NOMO-1 treated with DMSO at 0.1 percent for 48 hours (cell line): ENCODE data around the gene LRRN1.
A peak's percentile ranks its signal among the peaks of the same experiment; 100 is the strongest.
"Not testable (repeated sequence)": the region's sequence is repeated elsewhere in the genome, so short reads cannot be mapped to it uniquely, and the experiment has no call there.

Source experiments
- DNase-seq: peaks from one replicate; lab custom pipeline; 2025; ENCODE audit not compliant: unreplicated experiment; lab: John Stamatoyannopoulos, UW

The LRRN1 gene

DNA sequence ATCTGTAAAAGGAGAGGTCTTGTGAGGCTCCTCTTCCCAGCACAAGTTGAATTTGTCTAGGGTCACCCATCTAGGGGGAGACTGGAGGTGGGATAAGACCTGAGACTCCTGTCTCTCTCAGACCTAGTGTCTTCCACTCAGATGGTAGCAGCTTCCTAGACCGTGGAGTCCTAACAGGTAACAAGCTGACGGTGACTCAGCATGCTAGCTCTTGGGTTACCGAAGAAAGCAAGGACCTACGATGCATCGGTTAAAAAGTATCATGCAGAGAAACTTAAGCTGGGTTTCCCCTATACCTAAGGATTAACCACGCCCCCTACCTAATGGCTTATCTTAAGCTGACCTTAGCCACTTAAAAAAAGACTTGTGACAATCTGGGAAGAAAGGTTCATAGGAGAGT, 7.6 kb downstream of the LRRN1 start:
- no peak for DNase-seq

GRCh38 chr3:3813013-3813412, 13.8 kb downstream of the LRRN1 start:
- DNase-seq, result no peak

- DNase-seq, result no peak
These were observed 16.0 kb downstream of the LRRN1 start for GRCh38 chr3:3815206-3815605.

- no peak for DNase-seq
These were observed 16.8 kb downstream of the LRRN1 start for GRCh38 chr3:3816034-3816433.

- peak; percentile 89 for DNase-seq
These were observed 18.6 kb downstream of the LRRN1 start for GRCh38 chr3:3817865-3818264.

- DNase-seq, result no peak
These were observed 22.5 kb downstream of the LRRN1 start for GRCh38 chr3:3821777-3822176.

GRCh38 chr3:3825035-3825434, 25.8 kb downstream of the LRRN1 start:
- no peak for DNase-seq

DNA sequence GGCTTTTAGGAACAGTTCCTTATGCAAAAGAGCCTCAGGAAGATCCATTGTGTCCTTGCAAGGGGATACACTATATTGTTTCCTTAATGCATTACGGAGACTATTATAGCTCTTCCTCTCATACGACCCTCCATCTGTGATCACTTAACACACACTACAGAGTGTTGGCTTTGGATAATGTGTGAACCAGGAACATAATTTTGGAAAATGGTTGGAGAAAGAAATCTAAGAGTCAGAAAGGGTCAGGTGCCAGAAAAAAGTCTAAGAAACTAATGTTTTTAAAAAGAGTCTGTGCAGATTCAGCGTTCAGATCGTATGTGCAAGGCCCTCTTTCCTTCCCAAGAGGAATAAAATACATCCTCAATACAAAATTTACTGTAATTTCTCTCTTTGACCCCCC, 27.3 kb downstream of the LRRN1 start:
- DNase-seq, result no peak

DNA sequence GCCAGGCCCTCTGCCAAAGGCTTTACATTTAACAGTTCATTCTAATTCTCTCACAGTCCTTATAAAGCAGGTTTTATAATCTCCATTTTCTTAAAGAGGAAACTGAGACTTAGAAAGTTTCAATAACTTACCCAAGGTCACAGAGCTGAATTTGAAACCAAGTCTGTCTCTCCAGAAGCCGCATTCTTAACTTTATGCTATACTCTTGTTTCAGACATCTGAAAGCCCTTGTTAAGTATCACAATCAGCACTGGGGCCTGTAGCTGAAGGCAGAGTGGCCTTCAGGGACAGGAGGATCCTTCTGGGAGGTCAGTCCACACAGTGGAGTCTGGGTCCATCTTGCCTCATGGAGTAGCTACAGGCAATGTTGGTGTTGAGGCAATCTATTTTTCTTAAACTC, 27.9 kb downstream of the LRRN1 start:
- no peak for DNase-seq

GRCh38 chr3:3828417-3828816, 29.2 kb downstream of the LRRN1 start:
- DNase-seq, result not testable (repeated sequence)

GRCh38 chr3:3836845-3837244, 37.6 kb downstream of the LRRN1 start:
- DNase-seq, result no peak

DNA sequence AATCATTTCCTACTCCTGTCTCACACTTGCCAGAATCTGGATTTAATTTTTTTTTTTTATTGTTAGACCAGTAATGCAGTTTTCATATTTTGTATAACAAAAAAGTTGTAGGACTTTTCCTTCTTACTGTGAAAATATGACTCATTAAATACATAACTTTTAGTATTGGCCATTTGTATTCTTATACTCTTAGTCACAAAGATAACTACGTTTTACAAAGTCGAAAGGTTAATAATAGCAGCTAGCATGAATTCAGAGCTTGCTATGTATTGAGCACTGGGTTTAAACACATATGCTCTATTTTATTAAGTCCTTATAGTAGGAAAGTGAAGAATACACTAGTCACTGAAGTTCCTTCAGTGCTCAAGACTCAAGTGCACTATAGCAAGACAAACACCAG, 43.1 kb downstream of the LRRN1 start:
- no peak for DNase-seq

- no peak for DNase-seq
These were observed 49.0 kb downstream of the LRRN1 start for GRCh38 chr3:3847994-3848922.

GRCh38 chr3:3848923-3849275, 49.7 kb downstream of the LRRN1 start:
- DNase-seq, result no peak

DNA sequence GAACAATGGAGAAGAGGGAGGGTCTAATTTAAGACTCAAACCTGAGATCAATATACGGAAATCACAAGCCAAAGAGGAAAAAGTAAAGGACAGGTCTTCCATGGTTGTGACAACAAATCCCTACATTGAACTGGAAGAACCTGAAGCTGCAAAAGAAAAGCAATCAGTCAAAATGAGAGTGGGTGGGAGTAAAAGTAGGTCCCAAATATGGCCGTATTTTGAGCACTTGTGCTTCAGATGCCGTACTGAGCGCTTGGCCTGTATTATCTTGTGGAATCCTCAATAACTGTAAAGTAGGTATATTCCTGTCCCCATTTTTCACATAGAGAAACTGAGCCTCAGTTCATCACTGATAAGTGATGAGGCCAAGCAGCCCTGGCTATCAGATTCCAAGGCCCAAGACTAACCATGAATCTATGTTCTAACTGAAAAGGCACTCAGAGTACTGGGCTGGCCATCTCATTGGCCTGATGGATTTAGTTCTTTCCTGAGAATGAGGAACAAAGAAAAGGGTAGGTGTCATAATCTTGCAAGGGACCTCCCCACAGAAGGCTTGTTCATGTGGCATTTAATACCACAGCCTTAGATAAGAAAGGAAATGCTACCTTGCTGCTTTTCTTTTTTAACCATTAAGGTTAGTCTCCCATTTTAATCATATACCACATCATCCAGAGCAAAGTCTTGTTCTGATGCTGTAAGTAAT, 52.5 kb downstream of the LRRN1 start:
- peak; percentile 18 for DNase-seq

GRCh38 chr3:3853544-3853943, 54.3 kb downstream of the LRRN1 start:
- DNase-seq, result peak; percentile 74

GRCh38 chr3:3855056-3855455, 55.8 kb downstream of the LRRN1 start:
- no peak for DNase-seq

GRCh38 chr3:3860235-3860634, 61.0 kb downstream of the LRRN1 start:
- no peak for DNase-seq

DNA sequence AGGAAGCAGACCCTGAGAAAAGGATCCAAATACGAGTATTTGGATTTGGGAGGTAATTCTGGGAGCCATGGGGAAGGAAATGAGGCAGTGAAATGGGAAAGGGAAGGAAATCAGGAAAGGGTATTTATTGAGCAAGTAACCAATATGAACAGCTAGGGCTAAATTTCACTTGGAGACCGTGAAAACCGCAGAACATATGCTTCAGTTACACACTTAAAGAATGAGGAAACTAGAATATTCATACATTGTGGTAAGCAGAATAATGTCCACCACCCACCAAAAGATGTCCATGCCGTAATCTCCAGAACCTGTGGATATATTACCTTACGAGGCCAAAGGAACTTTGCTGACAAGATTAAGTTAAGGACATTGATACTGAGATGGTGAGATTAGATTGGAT, 63.3 kb downstream of the LRRN1 start:
- peak; percentile 27 for DNase-seq

GRCh38 chr3:3875491-3875890, 76.3 kb downstream of the LRRN1 start:
- DNase-seq, result no peak

GRCh38 chr3:3881050-3881449, 81.8 kb downstream of the LRRN1 start:
- no peak for DNase-seq

DNA sequence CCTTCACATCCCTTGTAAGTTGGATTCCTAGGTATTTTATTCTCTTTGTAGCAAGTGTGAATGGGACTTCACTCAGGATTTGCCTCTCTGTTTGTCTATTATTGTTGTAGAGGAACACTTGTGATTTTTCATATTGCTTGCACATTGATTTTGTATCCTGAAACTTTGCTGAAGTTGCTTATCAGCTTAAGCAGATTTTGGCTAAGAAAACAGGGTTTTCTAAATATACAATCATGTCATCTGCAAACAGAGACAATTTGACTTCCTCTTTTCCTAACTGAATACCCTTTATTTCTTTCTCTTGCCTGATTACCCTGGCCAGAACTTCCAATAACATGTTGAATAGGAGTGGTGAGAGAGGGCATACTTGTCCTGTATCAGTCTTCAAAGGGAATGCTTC, 88.1 kb downstream of the LRRN1 start:
- DNase-seq, result not testable (repeated sequence)
